OCI-LY1 (cell line): ENCODE results near the gene KDM6B.

Source experiments
- EZH2 ChIP-seq: fragments of 200-600 bp; sonication (generic), shearing (Covaris generic); IDR thresholded peaks from 2 replicates; pipeline ENCODE4 v1.8.0; 2017; ENCODE audit warnings: borderline replicate concordance, mixed run types, mild to moderate bottlenecking, antibody characterized with exemption, low read length, moderate library complexity, mixed read lengths
- TF ChIP-seq, protein P1 (sequence below): fragments of 200-600 bp; sonication (generic), shearing (Covaris generic); IDR thresholded peaks from 2 replicates; pipeline ENCODE4 v1.5.1; 2017; ENCODE audit warnings: mild to moderate bottlenecking, antibody characterized with exemption, low read length, moderate library complexity, mixed read lengths

DNA sequence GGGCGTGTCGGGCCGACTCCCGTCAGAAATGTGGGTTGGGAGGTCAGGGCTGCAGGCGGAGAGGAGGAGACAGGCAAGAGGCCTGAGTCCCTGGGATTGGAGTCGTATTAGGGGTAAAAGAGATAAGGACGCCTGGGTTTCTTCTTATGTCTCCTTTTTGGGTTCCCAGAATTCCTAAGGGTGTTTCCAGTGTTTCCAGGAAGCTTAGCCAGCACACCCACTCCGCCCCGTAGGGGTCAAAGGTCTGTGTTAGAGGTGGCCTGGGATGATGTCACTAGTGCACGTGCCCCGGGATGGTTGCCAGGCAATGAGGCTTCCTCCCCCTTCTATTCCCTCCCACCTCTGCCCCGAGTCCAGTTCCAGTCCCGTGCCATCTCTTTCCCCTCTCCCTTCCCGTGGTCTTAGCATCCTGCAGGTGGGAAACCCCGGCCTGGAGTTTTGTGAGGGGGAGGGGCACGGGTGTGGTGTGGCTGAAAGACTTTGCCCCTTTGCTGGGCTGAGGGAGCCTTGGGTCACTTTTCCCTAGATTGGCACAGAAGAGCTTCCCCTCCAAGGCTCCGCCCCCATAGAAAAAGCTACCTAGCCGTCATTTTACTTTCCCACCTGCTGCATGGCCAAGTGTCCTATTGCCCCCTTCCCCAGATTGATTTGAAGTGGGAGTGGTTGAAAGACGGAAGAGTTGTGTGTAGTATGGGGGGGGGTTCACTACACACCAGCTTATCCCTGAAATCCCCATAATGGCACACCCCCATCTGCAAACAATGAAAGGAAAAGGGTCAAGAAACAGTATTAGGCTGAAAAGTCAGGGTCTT is 2.8 kb downstream of the KDM6B start:
- TF ChIP-seq, protein P1, sequence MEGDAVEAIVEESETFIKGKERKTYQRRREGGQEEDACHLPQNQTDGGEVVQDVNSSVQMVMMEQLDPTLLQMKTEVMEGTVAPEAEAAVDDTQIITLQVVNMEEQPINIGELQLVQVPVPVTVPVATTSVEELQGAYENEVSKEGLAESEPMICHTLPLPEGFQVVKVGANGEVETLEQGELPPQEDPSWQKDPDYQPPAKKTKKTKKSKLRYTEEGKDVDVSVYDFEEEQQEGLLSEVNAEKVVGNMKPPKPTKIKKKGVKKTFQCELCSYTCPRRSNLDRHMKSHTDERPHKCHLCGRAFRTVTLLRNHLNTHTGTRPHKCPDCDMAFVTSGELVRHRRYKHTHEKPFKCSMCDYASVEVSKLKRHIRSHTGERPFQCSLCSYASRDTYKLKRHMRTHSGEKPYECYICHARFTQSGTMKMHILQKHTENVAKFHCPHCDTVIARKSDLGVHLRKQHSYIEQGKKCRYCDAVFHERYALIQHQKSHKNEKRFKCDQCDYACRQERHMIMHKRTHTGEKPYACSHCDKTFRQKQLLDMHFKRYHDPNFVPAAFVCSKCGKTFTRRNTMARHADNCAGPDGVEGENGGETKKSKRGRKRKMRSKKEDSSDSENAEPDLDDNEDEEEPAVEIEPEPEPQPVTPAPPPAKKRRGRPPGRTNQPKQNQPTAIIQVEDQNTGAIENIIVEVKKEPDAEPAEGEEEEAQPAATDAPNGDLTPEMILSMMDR = no peak
- TF ChIP-seq EZH2 = no peak
